H1 (cell line): ENCODE results near the gene AEBP1. TPM values are rescaled to one million over a fixed set of nuclear protein-coding genes. Genes with fewer than 3 reads are reported as not detected.

Experiments used
- RXRA ChIP-seq: IDR thresholded peaks from 2 replicates; pipeline ENCODE4 v1.6.1; 2011; ENCODE audit warnings: low read depth, mild to moderate bottlenecking, low read length, moderate library complexity; ENCODE audit not compliant: insufficient read depth
- YY1 ChIP-seq: IDR thresholded peaks from 2 replicates; pipeline ENCODE4 v1.6.1; 2011; ENCODE audit warnings: low read depth, mild to moderate bottlenecking, low read length
- polyA plus RNA-seq, 7 experiments: library from polyadenylated mRNA; depleted of rRNA in 3 of 7; stranded (reverse) in 5 of 7; unstranded in 2 of 7; fragments of >200 nt in 5 of 7; fragments of 200-250 nt in 2 of 7; gene quantifications; 1 replicate in 5 of 7; 2 replicates in 1 of 7; 4 replicates in 1 of 7; pipeline versions ENCODE4 v1.2.1 to v1.2.3, GENCODE V29; 2011 to 2013; ENCODE audit warnings: missing spikeins in 2 of 7, mixed read lengths in 2 of 7
- total RNA-seq: library from RNA; stranded (reverse); fragmentation: NEBNext Ultra II Directional; extraction: Animal tissue kit (Norgen Biotek cat#: 25700); gene quantifications from 2 replicates; pipeline ENCODE4 v1.2.1, GENCODE V29; 2021
- TF ChIP-seq, protein P1 (sequence below): fragments of 300-600 bp; sonication (generic); IDR thresholded peaks from 2 replicates; pipeline ENCODE4 v1.7.1; 2012; ENCODE audit warnings: low read length, moderate library complexity, mild to moderate bottlenecking, inconsistent platforms; ENCODE audit not compliant: insufficient replicate concordance

AEBP1 gene
- total and polyA plus RNA-seq, 2 of the 8 experiments (the other 6 are each of a cell fraction or from before 2014, with no cell fraction given) = 10.4 to 41.2 TPM

DNA sequence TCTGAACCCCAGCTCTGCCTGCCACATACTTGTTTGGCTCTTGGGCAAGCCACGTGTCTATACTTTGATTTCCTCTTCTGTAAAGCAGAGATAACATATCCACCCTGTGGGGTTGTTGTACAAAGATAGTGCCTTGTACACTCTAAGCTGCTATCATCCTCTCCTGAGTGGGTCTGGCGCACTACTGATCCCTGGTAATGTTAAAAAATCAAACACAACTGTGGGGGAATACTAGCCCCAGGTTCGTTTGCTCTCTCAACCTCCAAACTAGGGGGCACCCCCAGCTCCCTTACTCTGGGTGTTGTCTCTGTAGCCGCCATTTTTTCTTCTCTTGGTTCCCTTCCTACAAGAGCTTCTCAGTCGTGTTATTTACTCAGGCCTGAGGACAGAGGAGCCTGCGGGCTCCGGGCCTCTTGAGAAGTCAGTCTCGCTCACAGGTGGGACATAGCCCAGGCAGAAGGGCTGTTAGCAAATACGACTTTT, 22.8 kb upstream of the AEBP1 start (continued):
- TF ChIP-seq, protein P1, sequence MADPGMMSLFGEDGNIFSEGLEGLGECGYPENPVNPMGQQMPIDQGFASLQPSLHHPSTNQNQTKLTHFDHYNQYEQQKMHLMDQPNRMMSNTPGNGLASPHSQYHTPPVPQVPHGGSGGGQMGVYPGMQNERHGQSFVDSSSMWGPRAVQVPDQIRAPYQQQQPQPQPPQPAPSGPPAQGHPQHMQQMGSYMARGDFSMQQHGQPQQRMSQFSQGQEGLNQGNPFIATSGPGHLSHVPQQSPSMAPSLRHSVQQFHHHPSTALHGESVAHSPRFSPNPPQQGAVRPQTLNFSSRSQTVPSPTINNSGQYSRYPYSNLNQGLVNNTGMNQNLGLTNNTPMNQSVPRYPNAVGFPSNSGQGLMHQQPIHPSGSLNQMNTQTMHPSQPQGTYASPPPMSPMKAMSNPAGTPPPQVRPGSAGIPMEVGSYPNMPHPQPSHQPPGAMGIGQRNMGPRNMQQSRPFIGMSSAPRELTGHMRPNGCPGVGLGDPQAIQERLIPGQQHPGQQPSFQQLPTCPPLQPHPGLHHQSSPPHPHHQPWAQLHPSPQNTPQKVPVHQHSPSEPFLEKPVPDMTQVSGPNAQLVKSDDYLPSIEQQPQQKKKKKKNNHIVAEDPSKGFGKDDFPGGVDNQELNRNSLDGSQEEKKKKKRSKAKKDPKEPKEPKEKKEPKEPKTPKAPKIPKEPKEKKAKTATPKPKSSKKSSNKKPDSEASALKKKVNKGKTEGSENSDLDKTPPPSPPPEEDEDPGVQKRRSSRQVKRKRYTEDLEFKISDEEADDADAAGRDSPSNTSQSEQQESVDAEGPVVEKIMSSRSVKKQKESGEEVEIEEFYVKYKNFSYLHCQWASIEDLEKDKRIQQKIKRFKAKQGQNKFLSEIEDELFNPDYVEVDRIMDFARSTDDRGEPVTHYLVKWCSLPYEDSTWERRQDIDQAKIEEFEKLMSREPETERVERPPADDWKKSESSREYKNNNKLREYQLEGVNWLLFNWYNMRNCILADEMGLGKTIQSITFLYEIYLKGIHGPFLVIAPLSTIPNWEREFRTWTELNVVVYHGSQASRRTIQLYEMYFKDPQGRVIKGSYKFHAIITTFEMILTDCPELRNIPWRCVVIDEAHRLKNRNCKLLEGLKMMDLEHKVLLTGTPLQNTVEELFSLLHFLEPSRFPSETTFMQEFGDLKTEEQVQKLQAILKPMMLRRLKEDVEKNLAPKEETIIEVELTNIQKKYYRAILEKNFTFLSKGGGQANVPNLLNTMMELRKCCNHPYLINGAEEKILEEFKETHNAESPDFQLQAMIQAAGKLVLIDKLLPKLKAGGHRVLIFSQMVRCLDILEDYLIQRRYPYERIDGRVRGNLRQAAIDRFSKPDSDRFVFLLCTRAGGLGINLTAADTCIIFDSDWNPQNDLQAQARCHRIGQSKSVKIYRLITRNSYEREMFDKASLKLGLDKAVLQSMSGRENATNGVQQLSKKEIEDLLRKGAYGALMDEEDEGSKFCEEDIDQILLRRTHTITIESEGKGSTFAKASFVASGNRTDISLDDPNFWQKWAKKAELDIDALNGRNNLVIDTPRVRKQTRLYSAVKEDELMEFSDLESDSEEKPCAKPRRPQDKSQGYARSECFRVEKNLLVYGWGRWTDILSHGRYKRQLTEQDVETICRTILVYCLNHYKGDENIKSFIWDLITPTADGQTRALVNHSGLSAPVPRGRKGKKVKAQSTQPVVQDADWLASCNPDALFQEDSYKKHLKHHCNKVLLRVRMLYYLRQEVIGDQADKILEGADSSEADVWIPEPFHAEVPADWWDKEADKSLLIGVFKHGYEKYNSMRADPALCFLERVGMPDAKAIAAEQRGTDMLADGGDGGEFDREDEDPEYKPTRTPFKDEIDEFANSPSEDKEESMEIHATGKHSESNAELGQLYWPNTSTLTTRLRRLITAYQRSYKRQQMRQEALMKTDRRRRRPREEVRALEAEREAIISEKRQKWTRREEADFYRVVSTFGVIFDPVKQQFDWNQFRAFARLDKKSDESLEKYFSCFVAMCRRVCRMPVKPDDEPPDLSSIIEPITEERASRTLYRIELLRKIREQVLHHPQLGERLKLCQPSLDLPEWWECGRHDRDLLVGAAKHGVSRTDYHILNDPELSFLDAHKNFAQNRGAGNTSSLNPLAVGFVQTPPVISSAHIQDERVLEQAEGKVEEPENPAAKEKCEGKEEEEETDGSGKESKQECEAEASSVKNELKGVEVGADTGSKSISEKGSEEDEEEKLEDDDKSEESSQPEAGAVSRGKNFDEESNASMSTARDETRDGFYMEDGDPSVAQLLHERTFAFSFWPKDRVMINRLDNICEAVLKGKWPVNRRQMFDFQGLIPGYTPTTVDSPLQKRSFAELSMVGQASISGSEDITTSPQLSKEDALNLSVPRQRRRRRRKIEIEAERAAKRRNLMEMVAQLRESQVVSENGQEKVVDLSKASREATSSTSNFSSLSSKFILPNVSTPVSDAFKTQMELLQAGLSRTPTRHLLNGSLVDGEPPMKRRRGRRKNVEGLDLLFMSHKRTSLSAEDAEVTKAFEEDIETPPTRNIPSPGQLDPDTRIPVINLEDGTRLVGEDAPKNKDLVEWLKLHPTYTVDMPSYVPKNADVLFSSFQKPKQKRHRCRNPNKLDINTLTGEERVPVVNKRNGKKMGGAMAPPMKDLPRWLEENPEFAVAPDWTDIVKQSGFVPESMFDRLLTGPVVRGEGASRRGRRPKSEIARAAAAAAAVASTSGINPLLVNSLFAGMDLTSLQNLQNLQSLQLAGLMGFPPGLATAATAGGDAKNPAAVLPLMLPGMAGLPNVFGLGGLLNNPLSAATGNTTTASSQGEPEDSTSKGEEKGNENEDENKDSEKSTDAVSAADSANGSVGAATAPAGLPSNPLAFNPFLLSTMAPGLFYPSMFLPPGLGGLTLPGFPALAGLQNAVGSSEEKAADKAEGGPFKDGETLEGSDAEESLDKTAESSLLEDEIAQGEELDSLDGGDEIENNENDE = no peak
- TF ChIP-seq YY1 (0 out of 2 replicates have a peak, but pooled peaks have one; percentile 43), RXRA (no peak)
